Caco-2 (cell line): ENCODE results near the gene SULT2B1. TPM values are rescaled to one million over a fixed set of nuclear protein-coding genes. Genes with fewer than 3 reads are reported as not detected.
A peak's percentile ranks its signal among the peaks of the same experiment; 100 is the strongest.

Source experiments
- BruUV-seq: library from RNA; stranded (reverse); fragments of 400-500 nt; replicated peaks from 2 replicates; lab custom pipeline; 2021; lab: Mats Ljungman, UMichigan
- CTCF ChIA-PET: fragments of 300-600 bp; sonication (Branson Sonifier 250); formaldehyde crosslinking; loops from one replicate; lab custom pipeline; 2022; ENCODE audit warnings: antibody characterized with exemption; lab: Charles Lee
- POLR2A ChIA-PET: fragments of 300-600 bp; sonication (Branson Sonifier 250); formaldehyde crosslinking; loops from one replicate; lab custom pipeline; 2022; ENCODE audit warnings: antibody characterized with exemption; lab: Charles Lee
- DNase-seq, 2 experiments: peaks; one replicate each; pipeline versions ENCODE4 v3.0.0 to v3.0.0-alpha.2; 2020 to 2022
- H3K27me3 ChIP-seq: replicated peaks from 2 replicates; pipeline ENCODE4 v1.6.0; 2011; ENCODE audit warnings: low read length; ENCODE audit not compliant: control insufficient read depth, insufficient read depth
- H3K36me3 ChIP-seq: 2 replicates; pipeline ENCODE4 v1.5.1; 2011; ENCODE audit warnings: low read length; ENCODE audit not compliant: control insufficient read depth, insufficient read depth
- H3K4me1 ChIP-seq: fragments of 250-450 bp; sonication (Bioruptor Pico); 2 replicates; pipeline ENCODE4 v1.5.1; 2020; ENCODE audit warnings: mild to moderate bottlenecking
- H3K4me3 ChIP-seq: 2 replicates; pipeline ENCODE4 v1.5.1; 2011; ENCODE audit warnings: low read depth, mild to moderate bottlenecking, control low read depth, low read length
- H3K9me3 ChIP-seq: fragments of 250-450 bp; sonication (Bioruptor Pico); 2 replicates; pipeline ENCODE4 v1.5.1; 2020; ENCODE audit warnings: mild to moderate bottlenecking, moderate library complexity
- H3K27ac Mint-ChIP-seq: one replicate; pipeline ENCODE4 v1.8.0; 2022; ENCODE audit warnings: mixed read lengths; ENCODE audit not compliant: unreplicated experiment
- H3K27me3 Mint-ChIP-seq: one replicate; pipeline ENCODE4 v1.8.0; 2022; ENCODE audit warnings: mixed read lengths; ENCODE audit not compliant: insufficient read depth, unreplicated experiment
- H3K36me3 Mint-ChIP-seq: one replicate; pipeline ENCODE4 v1.8.0; 2022; ENCODE audit warnings: mild to moderate bottlenecking, mixed read lengths; ENCODE audit not compliant: insufficient read depth, unreplicated experiment
- H3K4me1 Mint-ChIP-seq: one replicate; pipeline ENCODE4 v1.8.0; 2022; ENCODE audit warnings: low read depth, mixed read lengths; ENCODE audit not compliant: unreplicated experiment
- H3K4me3 Mint-ChIP-seq: one replicate; pipeline ENCODE4 v1.8.0; 2022; ENCODE audit warnings: mild to moderate bottlenecking, moderate library complexity, mixed read lengths; ENCODE audit not compliant: unreplicated experiment
- H3K9me3 Mint-ChIP-seq: one replicate; pipeline ENCODE4 v1.8.0; 2022; ENCODE audit warnings: mixed read lengths; ENCODE audit not compliant: unreplicated experiment
- intact Hi-C: fragments of 100-400 bp; cut with micrococcal nuclease; formaldehyde crosslinking; loops from one replicate; pipeline ENCODE4 v1.10.0; 2022; ENCODE audit not compliant: unreplicated experiment
- total RNA-seq: library from RNA; stranded (reverse); gene quantifications from 2 replicates; pipeline ENCODE4 v1.2.3, GENCODE V29; 2022
- TF ChIP-seq, protein P1 (sequence below), 2 experiments: fragments of 200-600 bp in 1 of 2; IDR thresholded peaks; 1 replicate in 1 of 2; 2 replicates in 1 of 2; pipeline versions ENCODE4 v1.5.1 to v1.8.0; 2011 to 2022; ENCODE audit warnings: antibody characterized with exemption in 1 of 2, control low read depth in 1 of 2, inconsistent platforms in 1 of 2, low read depth in 1 of 2, low read length in 1 of 2, mild to moderate bottlenecking in 1 of 2, moderate library complexity in 1 of 2; ENCODE audit not compliant: insufficient read depth in 1 of 2, severe bottlenecking in 1 of 2, unreplicated experiment in 1 of 2

SULT2B1 gene
- total RNA-seq, 1 experiment from 2014 or later = 1.4 TPM

GRCh38 chr19:48633148-48634035, 81.4 kb downstream of the SULT2B1 start:
- ChIA-PET CTCF (interaction anchor here (0.7 to 1.2 kb wide), 3 partner anchors 14 to 242 kb away, joined by 3 to 4 read pairs (median 3); partner anchors contain the start of genes KDELR1, RPL18 and SPHK2), POLR2A (interaction anchor here (0.5 to 2.6 kb wide), 4 partner anchors 9 to 975 kb away, joined by 4 to 37 read pairs (median 13); partner anchors contain the start of genes PPP1R15A, RPL18 and SPHK2)
- H3K9me3 Mint-ChIP-seq = peaks cover 4% of the 10 kb centered on the region
- Histone ChIP-seq H3K4me3 (no peak overlapping the region), H3K9me3 (no peaks in the 10 kb centered on the region), H3K36me3 (0 out of 2 replicates have a peak, but pooled peaks cover 1% of the 10 kb centered on the region), H3K4me1 (peaks cover 43% of the 10 kb centered on the region), H3K27me3 (no peaks in the 10 kb centered on the region)
- peak; percentile 93 to 98 for DNase-seq
- H3K27me3 Mint-ChIP-seq = no peaks in the 10 kb centered on the region
- peak overlapping the region; percentile 80 for H3K4me3 Mint-ChIP-seq
- H3K4me1 Mint-ChIP-seq = peaks cover 32% of the 10 kb centered on the region
- TF ChIP-seq, protein P1, sequence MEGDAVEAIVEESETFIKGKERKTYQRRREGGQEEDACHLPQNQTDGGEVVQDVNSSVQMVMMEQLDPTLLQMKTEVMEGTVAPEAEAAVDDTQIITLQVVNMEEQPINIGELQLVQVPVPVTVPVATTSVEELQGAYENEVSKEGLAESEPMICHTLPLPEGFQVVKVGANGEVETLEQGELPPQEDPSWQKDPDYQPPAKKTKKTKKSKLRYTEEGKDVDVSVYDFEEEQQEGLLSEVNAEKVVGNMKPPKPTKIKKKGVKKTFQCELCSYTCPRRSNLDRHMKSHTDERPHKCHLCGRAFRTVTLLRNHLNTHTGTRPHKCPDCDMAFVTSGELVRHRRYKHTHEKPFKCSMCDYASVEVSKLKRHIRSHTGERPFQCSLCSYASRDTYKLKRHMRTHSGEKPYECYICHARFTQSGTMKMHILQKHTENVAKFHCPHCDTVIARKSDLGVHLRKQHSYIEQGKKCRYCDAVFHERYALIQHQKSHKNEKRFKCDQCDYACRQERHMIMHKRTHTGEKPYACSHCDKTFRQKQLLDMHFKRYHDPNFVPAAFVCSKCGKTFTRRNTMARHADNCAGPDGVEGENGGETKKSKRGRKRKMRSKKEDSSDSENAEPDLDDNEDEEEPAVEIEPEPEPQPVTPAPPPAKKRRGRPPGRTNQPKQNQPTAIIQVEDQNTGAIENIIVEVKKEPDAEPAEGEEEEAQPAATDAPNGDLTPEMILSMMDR (IDR thresholded peaks at IDR 0.05; ENCODE audit: insufficient read depth in 1 of 2, low read depth in 1 of 2, low read length in 1 of 2, severe bottlenecking in 1 of 2, unreplicated experiment in 1 of 2) = no peak
- no TSS peak for BruUV-seq
- intact Hi-C loops = loop anchor here (1.0 kb wide), 2 partner anchors 9 to 79 kb away; no protein-coding TSS in a partner anchor
- peak overlapping the region; percentile 93 for H3K27ac Mint-ChIP-seq
- H3K36me3 Mint-ChIP-seq = peaks cover 83% of the 10 kb centered on the region

DNA sequence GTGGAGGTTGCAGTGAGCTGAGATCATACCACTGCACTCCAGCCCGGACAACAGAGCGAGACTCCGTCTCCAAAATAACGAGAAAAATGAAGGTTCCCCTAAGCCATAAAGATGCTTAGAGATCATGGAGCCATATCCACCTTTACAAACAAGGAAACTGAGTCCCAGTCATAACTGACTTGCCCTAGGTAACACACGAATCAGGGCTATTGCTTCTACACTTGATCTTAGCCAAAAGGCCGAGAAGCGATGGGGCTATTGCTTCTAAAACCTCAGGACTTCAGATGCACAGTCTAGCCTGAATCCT, 82.0 kb downstream of the SULT2B1 start:
- Histone ChIP-seq H3K4me3 (peak overlapping the region; percentile 22), H3K9me3 (no peaks in the 10 kb centered on the region), H3K36me3 (0 out of 2 replicates have a peak, but pooled peaks cover 1% of the 10 kb centered on the region), H3K4me1 (peaks cover 45% of the 10 kb centered on the region), H3K27me3 (no peaks in the 10 kb centered on the region)
- Mint-ChIP-seq H3K4me3 (peak overlapping the region; percentile 80), H3K27ac (peak overlapping the region; percentile 93), H3K9me3 (peaks cover 9% of the 10 kb centered on the region), H3K36me3 (peaks cover 82% of the 10 kb centered on the region), H3K4me1 (peaks cover 34% of the 10 kb centered on the region), H3K27me3 (no peaks in the 10 kb centered on the region)
- no peak for DNase-seq
- POLR2A ChIA-PET = interaction anchor here (0.5 to 2.6 kb wide), 4 partner anchors 10 to 976 kb away, joined by 4 to 37 read pairs (median 13); partner anchors contain the start of genes PPP1R15A, RPL18 and SPHK2
- TF ChIP-seq, protein P1 (IDR thresholded peaks at IDR 0.05; ENCODE audit: insufficient read depth in 1 of 2, low read depth in 1 of 2, low read length in 1 of 2, severe bottlenecking in 1 of 2, unreplicated experiment in 1 of 2) = no peak
- CTCF ChIA-PET = interaction anchor here (0.6 to 1.2 kb wide), 3 partner anchors 15 to 243 kb away, joined by 3 to 4 read pairs (median 3); partner anchors contain the start of genes KDELR1, RPL18 and SPHK2
- no TSS peak for BruUV-seq
- intact Hi-C loops = no loop called here
